Coronary artery (tissue), 2 donors: ENCODE data around the gene PTPN14.
"Not testable (repeated sequence)": the region's sequence is repeated elsewhere in the genome, so short reads cannot be mapped to it uniquely, and the experiment has no call there.

ENCODE experiments used
- DNase-seq: peaks from one replicate; pipeline ENCODE4 v3.0.0-alpha.2; 2017; ENCODE audit warnings: low spot score
- H3K27ac ChIP-seq, 2 donors: fragments of 200-600 bp; sonication (generic); one replicate each; pipeline ENCODE4 v1.5.1; 2016 to 2019
- H3K4me3 ChIP-seq: fragments of 200-600 bp; sonication (generic); 2 replicates; pipeline ENCODE4 v1.5.1; 2016; ENCODE audit warnings: mild to moderate bottlenecking, moderate library complexity
- CTCF ChIP-seq: fragments of 200-600 bp; sonication (generic); IDR thresholded peaks from one replicate; pipeline ENCODE4 v1.5.1; 2019; ENCODE audit warnings: antibody characterized with exemption

PTPN14 gene

GRCh38 chr1:214491468-214492146, 59.8 kb downstream of the PTPN14 start:
- DNase-seq, result no peak
- no peak overlapping the region for H3K4me3 ChIP-seq
- H3K27ac ChIP-seq, result no peak overlapping the region
- TF ChIP-seq CTCF, result no peak

GRCh38 chr1:214485151-214485550, 66.3 kb downstream of the PTPN14 start:
- DNase-seq, result no peak
- Histone ChIP-seq H3K27ac (no peak overlapping the region), H3K4me3 (no peak overlapping the region)
- TF ChIP-seq CTCF, result no peak

- not testable (repeated sequence) for H3K27ac ChIP-seq, DNase-seq, H3K4me3 ChIP-seq
Observed at GRCh38 chr1:214483180-214483579, 68.2 kb downstream of the PTPN14 start.

- H3K4me3 ChIP-seq, H3K27ac ChIP-seq, DNase-seq: not testable (repeated sequence)
Observed at GRCh38 chr1:214481983-214482634, 69.3 kb downstream of the PTPN14 start.

- no peak for TF ChIP-seq CTCF
- Histone ChIP-seq H3K4me3 (no peak overlapping the region), H3K27ac (no peak overlapping the region)
- DNase-seq, result no peak
Observed at GRCh38 chr1:214476986-214477870, 74.2 kb downstream of the PTPN14 start.

- H3K4me3 ChIP-seq, result no peak overlapping the region
- DNase-seq, result no peak
- no peak overlapping the region for H3K27ac ChIP-seq
- no peak for TF ChIP-seq CTCF
Observed at GRCh38 chr1:214476229-214476985, 75.0 kb downstream of the PTPN14 start.

GRCh38 chr1:214475746-214476145, 75.7 kb downstream of the PTPN14 start:
- no peak overlapping the region for H3K27ac ChIP-seq

More at GRCh38 chr1:214475746-214476145, 75.7 kb downstream of the PTPN14 start:
- no peak for TF ChIP-seq CTCF
- no peak overlapping the region for H3K4me3 ChIP-seq
- no peak for DNase-seq
